Fibroblast of mammary gland (primary cell): Measurements from ENCODE around the gene LBX2.

Experiments
- DNase-seq: peaks from one replicate; pipeline ENCODE4 v3.0.0-alpha.2; 2010; ENCODE audit warnings: low read depth
- H3K4me3 ChIP-seq: 2 replicates; pipeline ENCODE4 v1.5.1; 2011; ENCODE audit warnings: low read depth, mild to moderate bottlenecking, low read length, moderate library complexity; ENCODE audit not compliant: control insufficient read depth
- TF ChIP-seq, protein P1 (sequence below): conservative IDR thresholded peaks from 2 replicates; pipeline ENCODE4 v1.5.1; 2011; ENCODE audit warnings: low read depth, low read length, inconsistent platforms; ENCODE audit not compliant: control insufficient read depth, insufficient read depth

LBX2 gene

DNA sequence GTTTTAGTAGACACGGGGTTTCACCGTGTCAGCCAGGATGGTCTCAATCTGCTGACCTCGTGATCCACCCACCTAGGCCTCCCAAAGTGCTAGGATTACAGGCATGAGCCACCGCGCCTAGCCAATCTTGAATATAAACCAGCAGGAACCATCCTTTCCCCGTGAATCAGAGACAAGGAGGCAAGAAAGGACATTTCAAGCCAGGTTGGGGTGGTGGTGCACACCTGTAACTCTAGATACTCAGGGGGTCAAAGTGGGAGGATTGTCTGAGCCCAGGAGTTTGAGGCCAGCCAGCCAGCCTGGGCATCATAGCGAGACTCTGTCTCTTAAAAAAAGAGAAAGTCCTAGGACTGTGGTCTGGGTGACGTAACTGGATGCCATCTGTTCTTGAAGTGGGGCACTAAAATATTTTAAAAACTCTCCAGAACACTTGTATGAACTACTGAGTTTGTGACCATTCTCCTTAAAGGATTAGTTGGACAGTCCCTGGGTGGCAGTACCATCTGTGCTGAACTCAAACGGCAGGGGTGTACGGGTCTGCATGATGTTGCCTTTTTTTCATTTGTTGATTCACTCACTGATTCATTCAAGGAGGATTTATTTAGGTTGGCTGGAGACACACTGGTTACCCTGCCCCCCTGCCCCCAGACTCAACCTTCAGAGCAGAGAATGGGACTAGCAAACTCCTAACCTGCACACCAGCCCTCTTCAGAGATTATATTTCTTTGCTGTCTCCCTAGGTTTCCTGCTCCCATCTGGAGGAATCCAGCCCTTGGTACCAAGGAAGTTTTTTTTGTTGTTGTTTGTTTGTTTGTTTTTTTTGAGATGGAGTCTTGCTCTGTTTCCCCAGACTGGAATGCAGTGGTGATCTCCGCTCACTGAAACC lies 11.9 kb upstream of the LBX2 start:
- TF ChIP-seq, protein P1, sequence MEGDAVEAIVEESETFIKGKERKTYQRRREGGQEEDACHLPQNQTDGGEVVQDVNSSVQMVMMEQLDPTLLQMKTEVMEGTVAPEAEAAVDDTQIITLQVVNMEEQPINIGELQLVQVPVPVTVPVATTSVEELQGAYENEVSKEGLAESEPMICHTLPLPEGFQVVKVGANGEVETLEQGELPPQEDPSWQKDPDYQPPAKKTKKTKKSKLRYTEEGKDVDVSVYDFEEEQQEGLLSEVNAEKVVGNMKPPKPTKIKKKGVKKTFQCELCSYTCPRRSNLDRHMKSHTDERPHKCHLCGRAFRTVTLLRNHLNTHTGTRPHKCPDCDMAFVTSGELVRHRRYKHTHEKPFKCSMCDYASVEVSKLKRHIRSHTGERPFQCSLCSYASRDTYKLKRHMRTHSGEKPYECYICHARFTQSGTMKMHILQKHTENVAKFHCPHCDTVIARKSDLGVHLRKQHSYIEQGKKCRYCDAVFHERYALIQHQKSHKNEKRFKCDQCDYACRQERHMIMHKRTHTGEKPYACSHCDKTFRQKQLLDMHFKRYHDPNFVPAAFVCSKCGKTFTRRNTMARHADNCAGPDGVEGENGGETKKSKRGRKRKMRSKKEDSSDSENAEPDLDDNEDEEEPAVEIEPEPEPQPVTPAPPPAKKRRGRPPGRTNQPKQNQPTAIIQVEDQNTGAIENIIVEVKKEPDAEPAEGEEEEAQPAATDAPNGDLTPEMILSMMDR = no peak
- peak; percentile 35 for DNase-seq
- no peak overlapping the region for H3K4me3 ChIP-seq

DNA sequence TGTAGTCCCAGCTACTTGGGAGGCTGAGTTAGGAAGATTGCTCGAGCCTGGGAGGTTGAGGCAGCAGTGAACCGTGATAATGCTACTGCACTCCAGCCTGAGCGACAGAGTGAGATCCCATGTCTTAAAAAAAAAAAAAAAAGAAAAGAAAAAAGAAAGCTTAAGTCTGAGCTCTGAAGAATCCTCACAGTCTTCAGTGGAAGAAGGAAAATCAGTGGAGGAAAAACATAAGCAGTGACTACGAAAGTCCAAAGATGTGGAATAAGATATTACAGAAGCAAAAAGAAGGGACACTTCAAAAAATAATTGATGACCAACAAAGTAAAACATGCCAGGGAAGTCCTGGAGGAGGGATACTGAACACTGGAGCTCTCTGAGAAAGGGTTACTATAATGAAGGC lies 10.9 kb upstream of the LBX2 start:
- no peak for DNase-seq
- TF ChIP-seq, protein P1 = no peak
- H3K4me3 ChIP-seq = no peak overlapping the region

DNA sequence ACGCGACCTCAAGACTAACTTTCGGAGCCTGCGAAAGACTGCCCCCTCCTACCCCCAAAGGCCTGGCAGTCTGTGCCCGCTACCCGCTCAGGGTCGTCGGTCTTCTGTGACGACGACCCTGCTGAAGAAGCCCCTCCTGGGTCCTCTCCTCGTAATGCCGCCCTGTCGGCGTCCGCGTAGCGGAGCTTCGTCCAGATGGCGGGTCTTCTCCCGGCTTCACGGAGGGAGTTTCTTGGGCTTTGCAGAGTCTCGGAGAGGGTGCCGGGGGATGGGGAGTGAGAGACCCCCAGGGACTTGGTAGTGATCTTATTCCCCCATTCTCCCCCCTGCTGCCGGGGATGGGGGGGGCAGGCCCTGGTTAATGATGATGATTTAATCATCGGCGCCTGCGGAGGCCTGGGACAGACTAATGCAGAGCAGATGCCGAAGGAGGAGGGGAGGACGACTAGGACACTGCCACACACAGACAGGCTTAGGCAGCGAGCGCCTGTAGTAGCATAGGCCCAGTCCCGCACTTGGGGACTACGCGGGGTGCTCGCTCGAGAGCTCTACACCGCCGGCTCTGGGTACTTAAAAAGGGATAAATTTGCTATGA lies 8.6 kb upstream of the LBX2 start:
- DNase-seq = peak; percentile 79

DNA sequence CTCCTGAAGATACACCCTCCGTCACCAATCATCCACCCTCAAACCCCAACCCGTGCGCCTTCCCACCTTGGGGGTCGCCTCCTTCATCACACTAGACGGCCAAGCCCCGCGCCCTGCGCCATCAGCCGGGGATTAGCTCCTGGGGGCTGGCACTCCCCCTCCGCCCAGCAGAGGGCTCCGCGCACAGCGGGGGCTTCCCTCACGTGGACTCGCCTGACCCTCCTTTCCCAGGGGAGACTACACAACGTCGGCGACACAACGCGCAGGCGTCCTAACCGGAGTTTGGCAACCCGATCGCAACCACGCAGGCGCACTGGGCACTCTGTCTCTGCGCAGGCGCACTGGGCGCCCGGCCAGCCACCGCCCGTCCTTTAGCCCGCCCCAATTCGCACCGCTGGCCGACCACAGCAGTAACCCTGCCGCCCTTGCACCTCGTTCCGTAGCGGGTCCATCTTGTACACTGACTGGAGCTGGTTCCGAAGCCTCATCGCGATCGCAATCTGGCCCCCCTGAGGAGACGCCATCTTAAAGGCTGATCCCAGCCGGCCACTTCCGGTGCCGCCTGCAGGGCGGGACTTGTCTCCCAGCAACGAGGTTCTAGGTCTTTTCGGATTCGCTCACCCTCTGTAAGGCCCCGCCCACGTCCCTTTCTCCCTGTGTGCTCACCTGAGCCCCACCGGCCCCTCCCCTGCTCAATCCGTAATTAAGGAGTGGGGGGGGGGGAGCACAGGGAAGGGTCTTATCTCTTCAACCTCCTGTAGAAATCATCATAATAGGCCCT lies 7.9 kb upstream of the LBX2 start, which contains the start of gene PCGF1:
TSS of gene PCGF1 (minus strand) at position 551 of the 781 bp plus-strand sequence. CDS start at position 524, 27 bp downstream.
- TF ChIP-seq, protein P1 = peak; percentile 19
- peak within 1 kb of the TSS; percentile 95 for H3K4me3 ChIP-seq
- peak; percentile 97 for DNase-seq

More for the DNA sequence above, 8.6 kb upstream of the LBX2 start:
- TF ChIP-seq, protein P1 = no peak
- peak overlapping the region; percentile 95 for H3K4me3 ChIP-seq

DNA sequence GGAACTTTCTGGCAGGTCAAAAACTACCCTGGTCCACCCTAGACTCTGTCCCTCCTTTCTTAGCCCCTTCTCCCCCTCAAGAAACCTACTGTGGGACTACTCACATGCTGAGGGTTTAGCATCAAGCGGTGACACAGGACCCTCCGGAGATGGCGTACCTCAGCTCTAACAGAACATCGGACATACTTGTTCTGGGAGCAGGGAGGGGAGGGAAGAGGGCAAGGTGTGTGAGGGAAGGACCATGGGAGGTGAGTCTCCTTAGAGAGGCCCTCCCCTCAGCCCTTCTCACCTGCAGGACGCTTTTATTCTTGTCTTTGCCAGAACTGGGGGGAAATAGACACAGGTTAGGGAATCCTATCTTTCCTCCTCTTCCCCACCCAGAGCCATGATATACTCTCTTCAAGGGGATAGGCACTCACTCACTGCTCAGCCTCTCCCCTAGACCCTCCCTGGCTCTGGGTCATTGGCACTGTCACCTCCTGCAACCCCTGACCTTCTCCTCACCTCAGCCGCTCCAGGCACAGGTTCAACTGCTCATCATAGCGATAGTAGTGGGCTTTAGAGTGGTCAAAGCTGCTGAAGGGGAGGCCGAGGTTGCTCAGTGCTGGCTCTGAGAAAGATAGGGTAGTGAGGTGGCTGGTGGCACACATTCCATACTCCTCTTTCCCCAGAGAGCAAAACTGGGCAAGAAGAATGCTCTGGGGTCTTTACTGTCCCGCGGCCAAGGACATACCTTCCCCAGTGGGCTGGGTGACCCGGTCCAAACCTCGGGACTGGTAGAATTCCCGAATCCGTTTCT lies 6.2 kb upstream of the LBX2 start:
- peak overlapping the region; percentile 3 for H3K4me3 ChIP-seq
- TF ChIP-seq, protein P1 = no peak

DNA sequence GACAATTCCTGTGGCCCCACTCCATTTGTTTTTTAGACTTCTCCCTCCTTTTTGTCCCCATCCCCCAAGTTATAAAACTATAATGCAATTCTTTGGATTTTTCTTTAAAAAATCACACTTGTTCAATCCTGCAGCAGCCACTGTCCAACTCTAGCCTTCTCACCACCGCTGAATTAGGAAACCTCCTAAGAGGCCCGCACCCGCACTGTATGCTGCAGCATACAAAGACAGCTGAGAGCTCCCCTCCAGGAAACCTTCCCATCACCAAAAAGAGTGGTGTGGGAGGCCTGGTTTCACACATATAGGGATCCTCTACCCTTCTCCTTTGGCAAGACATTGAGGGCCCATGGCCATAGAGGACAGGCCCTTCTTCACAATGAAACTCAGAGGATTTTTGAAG lies 5.2 kb upstream of the LBX2 start:
- H3K4me3 ChIP-seq = peak overlapping the region; percentile 63
- TF ChIP-seq, protein P1 = no peak
- DNase-seq = no peak

More for the DNA sequence above, 6.2 kb upstream of the LBX2 start:
- DNase-seq = no peak
